LNCAP (cell line): Measurements from ENCODE around the gene CDC16.

ENCODE experiments used
- CTCF ChIP-seq: fragments of 450-650 bp; IDR thresholded peaks from 2 replicates; pipeline ENCODE4 v1.5.1; 2017; ENCODE audit warnings: mild to moderate bottlenecking

The CDC16 gene

GRCh38 chr13:114283576-114283975 lies 48.9 kb downstream of the CDC16 start:
- no peak for TF ChIP-seq CTCF

GRCh38 chr13:114284680-114285079 lies 50.0 kb downstream of the CDC16 start:
- no peak for TF ChIP-seq CTCF

- TF ChIP-seq CTCF, result no peak
Observed at GRCh38 chr13:114285166-114285808, 50.6 kb downstream of the CDC16 start.

GRCh38 chr13:114286808-114287207 lies 52.1 kb downstream of the CDC16 start:
- TF ChIP-seq CTCF, result no peak

GRCh38 chr13:114288157-114288591 lies 53.5 kb downstream of the CDC16 start:
- TF ChIP-seq CTCF, result no peak

- no peak for TF ChIP-seq CTCF
Observed at GRCh38 chr13:114296448-114296847, 61.8 kb downstream of the CDC16 start.

- no peak for TF ChIP-seq CTCF
Observed at GRCh38 chr13:114296902-114297301, 62.2 kb downstream of the CDC16 start.

GRCh38 chr13:114298866-114299265 lies 64.2 kb downstream of the CDC16 start:
- no peak for TF ChIP-seq CTCF
